AG04449 (cell line): Measurements from ENCODE around the gene ZNF483.

Experiments used
- CTCF ChIA-PET: fragments of 350-600 bp; formaldehyde crosslinking; extraction: SDS; loops from one replicate; lab custom pipeline; 2021; ENCODE audit warnings: antibody characterized with exemption; lab: Yijun Ruan, JAX
- POLR2A ChIA-PET: fragments of 400-600, 350-600 bp; formaldehyde crosslinking; extraction: SDS; loops from one replicate; lab custom pipeline; 2020; ENCODE audit warnings: antibody characterized with exemption, inconsistent platforms; lab: Yijun Ruan, JAX
- DNase-seq: peaks from one replicate; pipeline ENCODE4 v3.0.0-alpha.2; 2010; ENCODE audit warnings: low read depth, low spot score
- H3K4me3 ChIP-seq: 2 replicates; pipeline ENCODE4 v1.5.1; 2011; ENCODE audit warnings: low read depth, mild to moderate bottlenecking, control low read depth, low read length
- TF ChIP-seq, protein P1 (sequence below): IDR thresholded peaks from one replicate; pipeline ENCODE4 v1.5.1; 2011; ENCODE audit warnings: mild to moderate bottlenecking, moderate library complexity, low read length, control low read depth, inconsistent platforms; ENCODE audit not compliant: insufficient read depth; ENCODE audit errors: missing control alignments

ZNF483 gene

GRCh38 chr9:111586378-111586777 lies 61.4 kb downstream of the ZNF483 start:
- CTCF ChIA-PET = no interaction called here
- POLR2A ChIA-PET = no interaction called here

GRCh38 chr9:111588846-111589245 lies 63.9 kb downstream of the ZNF483 start:
- CTCF ChIA-PET = no interaction called here
- H3K4me3 ChIP-seq = no peak overlapping the region
- POLR2A ChIA-PET = no interaction called here
- TF ChIP-seq, protein P1, sequence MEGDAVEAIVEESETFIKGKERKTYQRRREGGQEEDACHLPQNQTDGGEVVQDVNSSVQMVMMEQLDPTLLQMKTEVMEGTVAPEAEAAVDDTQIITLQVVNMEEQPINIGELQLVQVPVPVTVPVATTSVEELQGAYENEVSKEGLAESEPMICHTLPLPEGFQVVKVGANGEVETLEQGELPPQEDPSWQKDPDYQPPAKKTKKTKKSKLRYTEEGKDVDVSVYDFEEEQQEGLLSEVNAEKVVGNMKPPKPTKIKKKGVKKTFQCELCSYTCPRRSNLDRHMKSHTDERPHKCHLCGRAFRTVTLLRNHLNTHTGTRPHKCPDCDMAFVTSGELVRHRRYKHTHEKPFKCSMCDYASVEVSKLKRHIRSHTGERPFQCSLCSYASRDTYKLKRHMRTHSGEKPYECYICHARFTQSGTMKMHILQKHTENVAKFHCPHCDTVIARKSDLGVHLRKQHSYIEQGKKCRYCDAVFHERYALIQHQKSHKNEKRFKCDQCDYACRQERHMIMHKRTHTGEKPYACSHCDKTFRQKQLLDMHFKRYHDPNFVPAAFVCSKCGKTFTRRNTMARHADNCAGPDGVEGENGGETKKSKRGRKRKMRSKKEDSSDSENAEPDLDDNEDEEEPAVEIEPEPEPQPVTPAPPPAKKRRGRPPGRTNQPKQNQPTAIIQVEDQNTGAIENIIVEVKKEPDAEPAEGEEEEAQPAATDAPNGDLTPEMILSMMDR = no peak
- no peak for DNase-seq

More at GRCh38 chr9:111586378-111586777, 61.4 kb downstream of the ZNF483 start:
- no peak overlapping the region for H3K4me3 ChIP-seq
- TF ChIP-seq, protein P1 = no peak
- no peak for DNase-seq

DNA sequence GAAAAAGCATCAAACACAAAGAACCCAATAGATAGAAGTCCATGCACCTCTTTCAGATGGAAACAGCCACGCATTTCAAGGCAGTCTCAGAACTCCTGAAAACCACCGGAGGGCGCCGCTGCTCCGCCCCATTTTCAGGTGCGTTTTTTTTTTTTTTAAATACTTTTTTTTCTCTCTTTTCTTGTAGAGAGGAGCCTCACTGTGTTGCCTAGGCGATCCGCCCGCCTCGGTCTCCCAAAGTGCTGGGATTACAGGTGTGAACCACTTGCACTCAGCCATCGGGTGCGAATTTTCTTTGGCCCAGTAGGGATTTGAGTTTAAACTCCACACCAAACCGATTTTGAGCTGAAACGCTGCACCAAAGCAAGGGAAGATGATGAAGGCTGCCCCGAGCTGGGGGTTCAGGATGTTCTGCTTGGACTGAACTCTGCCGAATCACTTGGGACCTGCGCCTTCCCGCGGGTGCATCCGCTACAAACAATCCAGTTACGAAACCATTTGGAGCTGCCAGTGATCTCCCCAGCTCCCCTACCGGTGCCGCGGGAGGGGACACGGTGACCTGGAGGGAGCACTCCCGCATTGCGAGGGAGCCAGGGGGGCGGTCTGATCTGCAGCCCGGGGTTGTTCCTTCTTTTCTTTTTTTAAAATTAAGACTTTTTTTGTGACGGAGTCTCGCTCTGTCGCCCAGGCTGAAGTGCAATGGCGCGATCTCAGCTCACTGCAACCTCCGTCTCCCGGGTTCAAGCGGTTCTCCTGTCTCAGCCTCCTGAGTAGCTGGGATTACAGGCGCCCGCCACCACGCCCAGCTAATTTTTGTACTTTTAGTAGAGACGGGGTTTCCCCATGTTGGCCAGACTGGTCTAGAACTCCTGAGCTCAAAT lies 73.1 kb downstream of the ZNF483 start:
- TF ChIP-seq, protein P1 = peak; percentile 59
- ChIA-PET CTCF (interaction anchor here (0.6 to 3.3 kb wide), 22 partner anchors 13 to 764 kb away, joined by 3 to 15 read pairs (median 4); no protein-coding TSS in a partner anchor), POLR2A (interaction anchor here (1.0 kb wide), 1 partner anchor 26 kb away, joined by 4 read pairs; no protein-coding TSS in a partner anchor)
- peak overlapping the region; percentile 72 for H3K4me3 ChIP-seq
- no peak for DNase-seq

- CTCF ChIA-PET = interaction anchor here (0.8 to 3.3 kb wide), 18 partner anchors 14 to 763 kb away, joined by 3 to 15 read pairs (median 4); no protein-coding TSS in a partner anchor
- TF ChIP-seq, protein P1 = no peak
- POLR2A ChIA-PET = interaction anchor here (0.7 to 1.0 kb wide), 3 partner anchors 13 to 171 kb away, joined by 3 to 4 read pairs (median 4); no protein-coding TSS in a partner anchor
- no peak for DNase-seq
- peak overlapping the region; percentile 72 for H3K4me3 ChIP-seq
These were observed 73.7 kb downstream of the ZNF483 start for GRCh38 chr9:111598733-111599091.

DNA sequence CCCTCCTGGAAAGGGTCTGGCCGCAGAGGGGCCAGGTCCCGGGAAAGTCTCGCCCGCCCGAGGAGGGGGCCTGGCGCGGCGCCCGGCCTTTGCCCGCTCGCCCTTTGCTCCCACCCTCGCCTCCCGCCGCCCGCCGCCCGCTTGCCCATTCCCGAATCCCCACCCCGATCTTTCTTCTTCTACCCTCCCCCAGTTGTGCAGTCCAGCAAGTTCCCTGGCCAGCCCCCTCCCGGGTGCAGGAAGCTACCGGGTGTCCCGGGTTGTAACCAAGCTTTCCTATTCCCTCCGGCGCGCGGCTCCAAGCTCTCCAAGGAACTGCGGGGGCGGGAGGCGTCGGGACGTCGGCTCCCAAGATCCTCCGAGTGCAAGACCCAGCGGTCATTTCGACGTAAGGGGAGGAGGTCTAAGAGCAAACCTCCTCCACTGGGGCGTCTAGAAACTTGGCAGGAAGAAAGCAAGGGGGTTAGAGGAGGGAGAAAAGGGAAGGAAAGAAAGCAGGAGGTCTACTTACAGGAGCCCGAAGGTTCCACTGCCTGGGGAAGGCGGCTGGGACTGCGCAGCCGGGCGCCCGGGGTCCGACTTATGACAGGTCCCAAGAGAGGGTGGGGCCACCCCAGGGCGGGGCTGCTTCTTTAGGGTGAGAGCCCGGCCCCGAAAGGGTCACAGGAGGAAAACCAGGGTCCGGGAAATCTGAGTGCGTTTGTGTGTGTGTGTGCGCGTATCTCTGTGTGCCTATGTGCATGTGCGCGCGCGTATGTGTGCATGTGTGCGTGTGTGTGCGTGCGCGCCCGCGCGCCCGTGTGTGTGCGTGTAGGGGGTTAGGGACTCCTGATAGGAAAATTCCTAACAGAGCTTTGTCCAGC lies 74.3 kb downstream of the ZNF483 start, which contains the start of gene PTGR1:
PTGR1 (minus strand) TSS at position 556 of the 863 bp plus-strand sequence. CDS start 2,225 bp downstream, outside the sequence.
- CTCF ChIA-PET = interaction anchor here (1.1 to 3.3 kb wide), 8 partner anchors 20 to 762 kb away, joined by 3 to 15 read pairs (median 6); no protein-coding TSS in a partner anchor
- TF ChIP-seq, protein P1 = no peak
- POLR2A ChIA-PET = interaction anchor here (0.6 to 0.7 kb wide), 4 partner anchors 12 to 1765 kb away, joined by 3 to 4 read pairs (median 4); no protein-coding TSS in a partner anchor
- peak within 1 kb of the TSS; percentile 72 for H3K4me3 ChIP-seq
- DNase-seq = peak; percentile 38
